Spleen (tissue), 11 donors: ENCODE measurements around the gene PXDN. TPM values are rescaled to one million over a fixed set of nuclear protein-coding genes. Genes with fewer than 3 reads are reported as not detected.

ENCODE experiments used
- DNase-seq: peaks from one replicate; pipeline ENCODE4 v3.0.0-alpha.2; 2020
- H3K27ac ChIP-seq, 8 donors: fragments of 200-600 bp; sonication (generic) in 7 of 8; 1 replicate in 4 of 8; 2 replicates in 4 of 8; pipeline versions ENCODE4 v1.5.0 to v1.8.0; 2016 to 2021; ENCODE audit warnings: inconsistent platforms in 4 of 8, mild to moderate bottlenecking in 4 of 8, moderate library complexity in 1 of 8
- H3K27me3 ChIP-seq, 7 donors: fragments of 200-600 bp; sonication (generic) in 6 of 7; replicated peaks in 1 of 7; 1 replicate in 4 of 7; 2 replicates in 3 of 7; pipeline versions ENCODE4 v1.5.0 to v1.8.0; 2016 to 2021; ENCODE audit warnings: inconsistent platforms in 3 of 7, mild to moderate bottlenecking in 1 of 7
- H3K36me3 ChIP-seq, 6 donors: fragments of 200-600 bp; sonication (generic) in 5 of 6; 1 replicate in 4 of 6; 2 replicates in 2 of 6; pipeline versions ENCODE4 v1.5.0 to v1.8.0; 2016 to 2021; ENCODE audit warnings: inconsistent platforms in 2 of 6
- H3K4me1 ChIP-seq, 6 donors: fragments of 200-600 bp; sonication (generic) in 5 of 6; 1 replicate in 3 of 6; 2 replicates in 3 of 6; pipeline versions ENCODE4 v1.5.0 to v1.8.0; 2016 to 2021; ENCODE audit warnings: inconsistent platforms in 3 of 6
- H3K4me3 ChIP-seq, 8 donors: fragments of 200-600 bp; sonication (generic) in 7 of 8; 1 replicate in 4 of 8; 2 replicates in 4 of 8; pipeline versions ENCODE4 v1.5.0 to v1.8.0; 2016 to 2021; ENCODE audit warnings: inconsistent platforms in 4 of 8, mild to moderate bottlenecking in 4 of 8, moderate library complexity in 2 of 8
- H3K9me3 ChIP-seq, 8 donors: fragments of 200-600 bp; sonication (generic) in 7 of 8; 1 replicate in 4 of 8; 2 replicates in 4 of 8; pipeline versions ENCODE4 v1.5.0 to v1.8.0; 2016 to 2021; ENCODE audit warnings: inconsistent platforms in 4 of 8
- CTCF ChIP-seq, 11 experiments: fragments of 200-600 bp in 7 of 11; fragments of 450-650 bp in 4 of 11; sonication (generic) in 4 of 11; IDR thresholded peaks in 8 of 11; conservative IDR thresholded peaks in 3 of 11; 1 replicate in 7 of 11; 2 replicates in 4 of 11; pipeline versions ENCODE4 v1.4.0 to v1.8.0; 2016 to 2021; ENCODE audit warnings: antibody characterized with exemption in 11 of 11, inconsistent platforms in 4 of 11, mild to moderate bottlenecking in 1 of 11
- POLR2A ChIP-seq, 3 donors: fragments of 450-650 bp; IDR thresholded peaks; one replicate each; pipeline ENCODE4 v1.5.1; 2017; ENCODE audit warnings: antibody characterized with exemption in 3 of 3, mild to moderate bottlenecking in 1 of 3
- POLR2AphosphoS5 ChIP-seq, 3 donors: sonication (generic); formaldehyde crosslinking; IDR thresholded peaks; one replicate each; pipeline ENCODE4 v1.5.1; 2017; ENCODE audit warnings: antibody characterized with exemption in 3 of 3
- WGBS, 5 donors: extraction: QIAGEN DNeasy Blood & Tissue Kit in 3 of 5; methylation state at CpG; one replicate each; pipeline versions ENCODE4 v1.1.5 to v1.1.7; 2013 to 2018; 5-methylcytosine and 5-hydroxymethylcytosine counted together
- intact Hi-C: fragments of 100-400 bp; cut with DNase I; formaldehyde crosslinking; loops from one replicate; pipeline ENCODE4 v1.15.0; 2023; ENCODE audit warnings: low total_unique reads
- polyA plus RNA-seq, 3 donors: library from polyadenylated mRNA; stranded (reverse); fragments of 200-250 nt; gene quantifications; one replicate each; pipeline ENCODE4 v1.2.1, GENCODE V29; 2013
- total RNA-seq, 7 donors: library from RNA; depleted of rRNA in 3 of 7; stranded (reverse); fragments of >200 nt in 3 of 7; fragmentation: NEBNext Ultra II Directional in 4 of 7; extraction: Animal tissue kit (Norgen Biotek cat#: 25700) in 4 of 7; gene quantifications; one replicate each; pipeline versions ENCODE4 v1.1.0 to v1.2.1, GENCODE V29; 2016 to 2021
- donor health status: healthy with polysubstance abuse.
- donor health status: DM: no; HTN: no; CAD: no; lungs with moderate emphysema.
- donor health status: DM: no; HTN: no; CAD: no.
- donor health status: Bipolar disorder and iron deficiency.
- donor health status: healthy.
- donor health status: DM: no; HTN: no; CAD: no.
- donor health status: DM: yes; HTN: yes; CAD: no.

PXDN gene
- total and polyA plus RNA-seq, 10 donors = 1.9 to 49.3 (median 30.8) TPM

GRCh38 chr2:1586923-1587840 is 157.1 kb downstream of the PXDN start:
- intact Hi-C loops = no loop called here
- H3K27me3 ChIP-seq = peaks cover 0 to 54% (median 9%) of the 10 kb centered on the region in 7 donors
- peaks cover 0 to 18% (median 7%) of the 10 kb centered on the region in 6 donors for H3K4me1 ChIP-seq
- no peak overlapping the region for H3K27ac ChIP-seq
- no peaks in the 10 kb centered on the region for H3K9me3 ChIP-seq
- H3K36me3 ChIP-seq = no peaks in the 10 kb centered on the region
- no peak overlapping the region for H3K4me3 ChIP-seq
- DNase-seq = peak; percentile 59
- 77 to 88% (median 84%) methylated on average over 13 to 17 of the region's 17 CpGs for WGBS, 5 donors
- TF ChIP-seq POLR2A (IDR thresholded peaks at IDR 0.05) = no peak
- no peak for TF ChIP-seq POLR2AphosphoS5 (IDR thresholded peaks at IDR 0.05)
- no peak for TF ChIP-seq CTCF (IDR thresholded peaks at IDR 0.05 in 8 of 11, conservative IDR thresholded peaks at IDR 0.05 in 3 of 11)

- peak; percentile 66 for DNase-seq
- Histone ChIP-seq H3K27me3 (peaks cover 0 to 54% (median 5%) of the 10 kb centered on the region in 7 donors), H3K36me3 (no peaks in the 10 kb centered on the region), H3K4me1 (peaks cover 0 to 13% (median 4%) of the 10 kb centered on the region in 6 donors), H3K4me3 (no peak overlapping the region), H3K27ac (no peak overlapping the region), H3K9me3 (no peaks in the 10 kb centered on the region)
- intact Hi-C loops = no loop called here
- 83 to 90% (median 86%) methylated on average over 11 to 14 of the region's 14 CpGs for WGBS, 5 donors
- TF ChIP-seq CTCF (IDR thresholded peaks at IDR 0.05 in 8 of 11, conservative IDR thresholded peaks at IDR 0.05 in 3 of 11) = no peak
- no peak for TF ChIP-seq POLR2A (IDR thresholded peaks at IDR 0.05)
- TF ChIP-seq POLR2AphosphoS5 (IDR thresholded peaks at IDR 0.05) = no peak
Observed at GRCh38 chr2:1586251-1586922, 157.9 kb downstream of the PXDN start.

- Histone ChIP-seq H3K27me3 (peaks cover 0 to 49% (median 5%) of the 10 kb centered on the region in 7 donors), H3K9me3 (no peaks in the 10 kb centered on the region), H3K4me1 (peaks cover 0 to 9% (median under 1%) of the 10 kb centered on the region in 6 donors), H3K27ac (no peak overlapping the region), H3K4me3 (no peak overlapping the region), H3K36me3 (no peaks in the 10 kb centered on the region)
- no peak for TF ChIP-seq CTCF (IDR thresholded peaks at IDR 0.05 in 8 of 11, conservative IDR thresholded peaks at IDR 0.05 in 3 of 11)
- TF ChIP-seq POLR2AphosphoS5 (IDR thresholded peaks at IDR 0.05) = no peak
- TF ChIP-seq POLR2A (IDR thresholded peaks at IDR 0.05) = no peak
- DNase-seq = peak; percentile 65
- intact Hi-C loops = no loop called here
- WGBS, 5 donors = 88 to 96% (median 89%) methylated on average over 16 to 17 of the region's 17 CpGs
Observed at GRCh38 chr2:1585635-1586034, 158.7 kb downstream of the PXDN start.
